Liver (tissue), 3 donors: ENCODE data around the gene MERTK.

Experiments used
- GABPA ChIP-seq, 2 donors: IDR thresholded peaks in 1 of 2; conservative IDR thresholded peaks in 1 of 2; 2 replicates each; pipeline ENCODE4 v1.6.1; 2016; ENCODE audit warnings: antibody characterized with exemption in 2 of 2, mild to moderate bottlenecking in 1 of 2, moderate library complexity in 1 of 2
- RAD21 ChIP-seq, 2 donors: IDR thresholded peaks; 2 replicates each; pipeline ENCODE4 v1.6.1; 2016; ENCODE audit warnings: antibody characterized with exemption in 2 of 2, mild to moderate bottlenecking in 2 of 2
- SP1 ChIP-seq: IDR thresholded peaks from 2 replicates; pipeline ENCODE4 v1.6.1; 2018; ENCODE audit warnings: antibody characterized with exemption, mild to moderate bottlenecking
- TF ChIP-seq, protein P1 (sequence below): fragments of 150-350 bp; IDR thresholded peaks from 2 replicates; pipeline ENCODE4 v1.5.1; 2017; ENCODE audit warnings: improper control_type of control experiment, low read depth, low read length; ENCODE audit not compliant: missing input control
- TF ChIP-seq, protein P2 (sequence below): IDR thresholded peaks from 2 replicates; pipeline ENCODE4 v1.6.1; 2016; ENCODE audit warnings: antibody characterized with exemption
- TF ChIP-seq, protein P3 (sequence below): IDR thresholded peaks from 2 replicates; pipeline ENCODE4 v1.6.1; 2016; ENCODE audit warnings: antibody characterized with exemption
- donor health status: healthy.
- donor health status: healthy.

DNA sequence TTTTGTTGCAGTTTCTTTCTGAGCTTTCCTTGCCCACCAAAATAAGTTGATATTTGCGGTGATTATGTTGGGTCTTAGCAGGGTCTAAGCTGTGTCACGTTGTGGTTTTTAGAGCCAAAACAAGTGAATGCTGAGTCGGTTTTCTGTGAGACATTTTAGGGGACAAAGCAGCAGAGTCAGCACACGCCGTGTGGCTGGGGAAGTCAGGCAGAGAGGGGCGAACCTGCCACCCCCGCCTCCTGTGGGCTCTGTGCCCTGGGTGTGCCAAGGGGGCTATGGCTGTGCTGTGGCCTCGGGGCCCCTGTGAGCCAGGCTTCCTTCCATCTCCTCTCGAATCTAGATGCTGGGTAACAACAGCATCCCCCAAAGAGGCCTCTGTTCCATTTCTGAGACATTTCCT lies 125.8 kb downstream of the MERTK start:
- no peak for TF ChIP-seq RAD21 (IDR thresholded peaks at IDR 0.05)
- no peak for TF ChIP-seq GABPA (IDR thresholded peaks at IDR 0.05 in 1 of 2, conservative IDR thresholded peaks at IDR 0.05 in 1 of 2)
- TF ChIP-seq, protein P1, sequence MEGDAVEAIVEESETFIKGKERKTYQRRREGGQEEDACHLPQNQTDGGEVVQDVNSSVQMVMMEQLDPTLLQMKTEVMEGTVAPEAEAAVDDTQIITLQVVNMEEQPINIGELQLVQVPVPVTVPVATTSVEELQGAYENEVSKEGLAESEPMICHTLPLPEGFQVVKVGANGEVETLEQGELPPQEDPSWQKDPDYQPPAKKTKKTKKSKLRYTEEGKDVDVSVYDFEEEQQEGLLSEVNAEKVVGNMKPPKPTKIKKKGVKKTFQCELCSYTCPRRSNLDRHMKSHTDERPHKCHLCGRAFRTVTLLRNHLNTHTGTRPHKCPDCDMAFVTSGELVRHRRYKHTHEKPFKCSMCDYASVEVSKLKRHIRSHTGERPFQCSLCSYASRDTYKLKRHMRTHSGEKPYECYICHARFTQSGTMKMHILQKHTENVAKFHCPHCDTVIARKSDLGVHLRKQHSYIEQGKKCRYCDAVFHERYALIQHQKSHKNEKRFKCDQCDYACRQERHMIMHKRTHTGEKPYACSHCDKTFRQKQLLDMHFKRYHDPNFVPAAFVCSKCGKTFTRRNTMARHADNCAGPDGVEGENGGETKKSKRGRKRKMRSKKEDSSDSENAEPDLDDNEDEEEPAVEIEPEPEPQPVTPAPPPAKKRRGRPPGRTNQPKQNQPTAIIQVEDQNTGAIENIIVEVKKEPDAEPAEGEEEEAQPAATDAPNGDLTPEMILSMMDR = no peak
- TF ChIP-seq SP1 = no peak
- TF ChIP-seq, protein P2, sequence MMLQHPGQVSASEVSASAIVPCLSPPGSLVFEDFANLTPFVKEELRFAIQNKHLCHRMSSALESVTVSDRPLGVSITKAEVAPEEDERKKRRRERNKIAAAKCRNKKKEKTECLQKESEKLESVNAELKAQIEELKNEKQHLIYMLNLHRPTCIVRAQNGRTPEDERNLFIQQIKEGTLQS = no peak
- TF ChIP-seq, protein P3, sequence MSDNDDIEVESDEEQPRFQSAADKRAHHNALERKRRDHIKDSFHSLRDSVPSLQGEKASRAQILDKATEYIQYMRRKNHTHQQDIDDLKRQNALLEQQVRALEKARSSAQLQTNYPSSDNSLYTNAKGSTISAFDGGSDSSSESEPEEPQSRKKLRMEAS = no peak
